ENCODE data around the gene RIPPLY2. TPM values are rescaled to one million over a fixed set of nuclear protein-coding genes. Genes with fewer than 3 reads are reported as not detected.
"Not testable (repeated sequence)": the region's sequence is repeated elsewhere in the genome, so short reads cannot be mapped to it uniquely, and the experiment has no call there.

Gene RIPPLY2
- total RNA-seq, 1 donor from 2014 or later: 1.6 TPM

GRCh38 chr6:83891586-83891985 lies 38.4 kb downstream of the RIPPLY2 start:
- no peaks in the 10 kb centered on the region for H3K4me1 ChIP-seq (ENCODE audit: control insufficient read depth in 3 of 3, insufficient read depth in 3 of 3, low read length in 3 of 3)
- no peaks in the 10 kb centered on the region for H3K27me3 ChIP-seq (ENCODE audit: control insufficient read depth in 3 of 3, insufficient read depth in 3 of 3, low read length in 3 of 3)
- no peak overlapping the region for H3K27ac ChIP-seq (ENCODE audit: low read depth, low read length)
- H3K4me3 ChIP-seq (ENCODE audit: low read length in 3 of 3): no peak overlapping the region
- H3K36me3 ChIP-seq (ENCODE audit: control insufficient read depth in 3 of 3, insufficient read depth in 3 of 3, low read length in 3 of 3): no peaks in the 10 kb centered on the region
- H3K9ac ChIP-seq (ENCODE audit: low read depth in 1 of 3, low read length in 3 of 3): no peak overlapping the region
- H3K9me3 ChIP-seq (ENCODE audit: control insufficient read depth in 3 of 3, low read length in 3 of 3): no peaks in the 10 kb centered on the region

- no peak overlapping the region for H3K9ac ChIP-seq (ENCODE audit: low read depth in 1 of 3, low read length in 3 of 3)
- no peaks in the 10 kb centered on the region for H3K9me3 ChIP-seq (ENCODE audit: control insufficient read depth in 3 of 3, low read length in 3 of 3)
- H3K27ac ChIP-seq (ENCODE audit: low read depth, low read length): no peak overlapping the region
- no peaks in the 10 kb centered on the region for H3K4me1 ChIP-seq (ENCODE audit: control insufficient read depth in 3 of 3, insufficient read depth in 3 of 3, low read length in 3 of 3)
- H3K4me3 ChIP-seq (ENCODE audit: low read length in 3 of 3): no peak overlapping the region
- no peaks in the 10 kb centered on the region for H3K36me3 ChIP-seq (ENCODE audit: control insufficient read depth in 3 of 3, insufficient read depth in 3 of 3, low read length in 3 of 3)
- H3K27me3 ChIP-seq (ENCODE audit: control insufficient read depth in 3 of 3, insufficient read depth in 3 of 3, low read length in 3 of 3): no peaks in the 10 kb centered on the region
Observed at GRCh38 chr6:83893024-83893423, 39.9 kb downstream of the RIPPLY2 start.

DNA sequence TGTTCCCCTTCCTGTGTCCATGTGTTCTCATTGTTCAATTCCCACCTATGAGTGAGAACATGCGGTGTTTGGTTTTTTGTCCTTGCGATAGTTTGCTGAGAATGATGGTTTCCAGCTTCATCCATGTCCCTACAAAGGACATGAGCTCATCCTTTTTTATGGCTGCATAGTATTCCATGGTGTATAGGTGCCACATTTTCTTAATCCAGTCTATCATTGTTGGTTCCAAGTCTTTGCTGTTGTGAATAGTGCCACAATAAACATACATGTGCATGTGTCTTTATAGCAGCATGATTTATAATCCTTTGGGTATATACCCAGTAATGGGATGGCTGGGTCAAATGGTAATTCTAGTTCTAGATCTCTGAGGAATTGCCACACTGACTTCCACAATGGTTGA lies 43.9 kb downstream of the RIPPLY2 start:
- not testable (repeated sequence) for H3K36me3 ChIP-seq (ENCODE audit: control insufficient read depth in 3 of 3, insufficient read depth in 3 of 3, low read length in 3 of 3); H3K9ac ChIP-seq (ENCODE audit: low read depth in 1 of 3, low read length in 3 of 3); H3K27ac ChIP-seq (ENCODE audit: low read depth, low read length); H3K27me3 ChIP-seq (ENCODE audit: control insufficient read depth in 3 of 3, insufficient read depth in 3 of 3, low read length in 3 of 3); H3K4me1 ChIP-seq (ENCODE audit: control insufficient read depth in 3 of 3, insufficient read depth in 3 of 3, low read length in 3 of 3); H3K4me3 ChIP-seq (ENCODE audit: low read length in 3 of 3); H3K9me3 ChIP-seq (ENCODE audit: control insufficient read depth in 3 of 3, low read length in 3 of 3)

DNA sequence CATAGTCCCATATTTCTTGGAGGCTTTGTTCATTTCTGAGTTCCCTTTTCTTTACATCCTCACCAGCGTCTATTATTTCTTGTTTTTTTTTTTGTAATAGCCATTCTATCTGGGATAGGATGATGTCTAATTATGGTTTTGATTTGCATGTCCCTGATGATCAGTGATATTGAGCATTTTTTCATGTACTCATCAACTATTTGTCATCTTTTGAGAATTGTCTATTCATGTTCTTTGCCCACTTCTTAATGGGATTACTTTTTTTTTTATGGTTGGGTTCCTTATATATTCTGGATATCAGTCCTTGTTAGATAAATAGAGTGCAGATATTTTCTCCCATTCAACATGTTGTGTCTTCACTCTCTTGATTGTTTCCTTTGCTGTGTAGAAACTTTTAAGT lies 48.5 kb downstream of the RIPPLY2 start:
- Histone ChIP-seq H3K9me3 (ENCODE audit: control insufficient read depth in 3 of 3, low read length in 3 of 3) (peaks cover 0 to 3% (median 0%) of the 10 kb centered on the region in 3 donors), H3K9ac (ENCODE audit: low read depth in 1 of 3, low read length in 3 of 3) (no peak overlapping the region)

DNA sequence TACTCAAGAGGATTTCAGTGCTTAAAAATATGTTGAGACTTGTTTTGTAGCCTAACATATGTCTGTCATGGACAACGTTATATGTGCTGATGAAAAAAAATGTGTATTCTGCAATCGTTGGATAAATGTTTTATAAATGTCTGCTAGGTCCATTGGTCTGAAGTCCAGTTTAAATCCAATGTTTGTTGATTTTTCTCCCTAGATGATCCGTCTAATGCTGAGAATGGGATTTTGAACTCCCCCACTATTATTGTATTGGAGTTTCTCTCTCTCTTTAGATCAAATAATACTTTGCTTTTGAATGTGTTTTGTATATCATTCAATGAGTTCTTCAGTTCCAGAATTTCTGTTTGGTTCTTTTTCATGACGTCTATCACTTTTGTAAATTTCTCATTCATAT lies 51.2 kb downstream of the RIPPLY2 start:
- no peak overlapping the region for H3K9ac ChIP-seq (ENCODE audit: low read depth in 1 of 3, low read length in 3 of 3)
- H3K4me1 ChIP-seq (ENCODE audit: control insufficient read depth in 3 of 3, insufficient read depth in 3 of 3, low read length in 3 of 3): no peaks in the 10 kb centered on the region
- H3K36me3 ChIP-seq (ENCODE audit: control insufficient read depth in 3 of 3, insufficient read depth in 3 of 3, low read length in 3 of 3): no peaks in the 10 kb centered on the region
- H3K27ac ChIP-seq (ENCODE audit: low read depth, low read length): no peak overlapping the region
- no peaks in the 10 kb centered on the region for H3K27me3 ChIP-seq (ENCODE audit: control insufficient read depth in 3 of 3, insufficient read depth in 3 of 3, low read length in 3 of 3)
- H3K9me3 ChIP-seq (ENCODE audit: control insufficient read depth in 3 of 3, low read length in 3 of 3): peaks cover 0 to 3% (median 0%) of the 10 kb centered on the region in 3 donors
- no peak overlapping the region for H3K4me3 ChIP-seq (ENCODE audit: low read length in 3 of 3)

More for the DNA sequence above, 48.5 kb downstream of the RIPPLY2 start:
- Histone ChIP-seq H3K27me3 (ENCODE audit: control insufficient read depth in 3 of 3, insufficient read depth in 3 of 3, low read length in 3 of 3) (no peaks in the 10 kb centered on the region), H3K4me1 (ENCODE audit: control insufficient read depth in 3 of 3, insufficient read depth in 3 of 3, low read length in 3 of 3) (no peaks in the 10 kb centered on the region), H3K4me3 (ENCODE audit: low read length in 3 of 3) (no peak overlapping the region), H3K27ac (ENCODE audit: low read depth, low read length) (no peak overlapping the region), H3K36me3 (ENCODE audit: control insufficient read depth in 3 of 3, insufficient read depth in 3 of 3, low read length in 3 of 3) (no peaks in the 10 kb centered on the region)

DNA sequence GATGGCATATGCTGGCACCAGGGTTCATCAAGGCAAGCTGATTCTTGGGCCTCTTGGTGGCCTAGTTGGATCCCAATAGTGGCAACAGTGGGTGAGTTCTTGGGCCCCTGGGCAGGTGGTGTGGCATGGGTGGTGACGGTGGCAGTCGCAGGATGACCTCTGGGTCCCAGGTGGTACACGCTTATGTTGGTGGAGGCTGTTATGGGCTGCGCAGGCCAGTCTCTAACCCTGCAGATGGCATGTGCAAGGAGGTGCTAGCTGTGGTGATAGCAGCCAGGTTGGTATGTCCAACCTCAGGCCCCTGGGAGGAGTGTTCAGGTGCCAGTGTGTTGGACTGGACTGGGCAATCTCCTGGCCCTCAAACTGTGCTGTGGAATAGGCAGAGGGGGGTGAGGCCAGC lies 52.5 kb downstream of the RIPPLY2 start:
- Histone ChIP-seq H3K9me3 (ENCODE audit: control insufficient read depth in 3 of 3, low read length in 3 of 3) (peaks cover 0 to 3% (median 0%) of the 10 kb centered on the region in 3 donors), H3K27me3 (ENCODE audit: control insufficient read depth in 3 of 3, insufficient read depth in 3 of 3, low read length in 3 of 3) (no peaks in the 10 kb centered on the region)

More for the DNA sequence above, 52.5 kb downstream of the RIPPLY2 start:
- H3K27ac ChIP-seq (ENCODE audit: low read depth, low read length): no peak overlapping the region
- H3K9ac ChIP-seq (ENCODE audit: low read depth in 1 of 3, low read length in 3 of 3): no peak overlapping the region
- no peaks in the 10 kb centered on the region for H3K36me3 ChIP-seq (ENCODE audit: control insufficient read depth in 3 of 3, insufficient read depth in 3 of 3, low read length in 3 of 3)
- H3K4me1 ChIP-seq (ENCODE audit: control insufficient read depth in 3 of 3, insufficient read depth in 3 of 3, low read length in 3 of 3): no peaks in the 10 kb centered on the region
- H3K4me3 ChIP-seq (ENCODE audit: low read length in 3 of 3): no peak overlapping the region

Other genes with a start within 250 kb of the RIPPLY2 start
- 2.1 TPM for gene SNAP91, start 144.3 kb upstream of the RIPPLY2 start, total RNA-seq
- gene CYB5R4, start 6.3 kb downstream of the RIPPLY2 start, total RNA-seq: 5.2 TPM
- gene MRAP2, start 180.4 kb downstream of the RIPPLY2 start, total RNA-seq: 40.2 TPM

All from skeletal muscle tissue (tissue), 4 donors.